ENCODE results near the gene ST6GALNAC4.
A peak's percentile ranks its signal among the peaks of the same experiment; 100 is the strongest.

Gene ST6GALNAC4, protein sequence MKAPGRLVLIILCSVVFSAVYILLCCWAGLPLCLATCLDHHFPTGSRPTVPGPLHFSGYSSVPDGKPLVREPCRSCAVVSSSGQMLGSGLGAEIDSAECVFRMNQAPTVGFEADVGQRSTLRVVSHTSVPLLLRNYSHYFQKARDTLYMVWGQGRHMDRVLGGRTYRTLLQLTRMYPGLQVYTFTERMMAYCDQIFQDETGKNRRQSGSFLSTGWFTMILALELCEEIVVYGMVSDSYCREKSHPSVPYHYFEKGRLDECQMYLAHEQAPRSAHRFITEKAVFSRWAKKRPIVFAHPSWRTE

GRCh38 chr9:127916720-127917581, at the start of gene ST6GALNAC4:
TSS of gene ST6GALNAC4 (minus strand) at chr9:127917041. CDS start at chr9:127916419, 622 bp downstream.
- peak; percentile 95 for DNase-seq

- DNase-seq, result no peak
These were observed 49.1 kb upstream of the ST6GALNAC4 start for GRCh38 chr9:127965953-127966352.

- DNase-seq, result no peak
These were observed 46.7 kb upstream of the ST6GALNAC4 start for GRCh38 chr9:127963359-127964064.

DNA sequence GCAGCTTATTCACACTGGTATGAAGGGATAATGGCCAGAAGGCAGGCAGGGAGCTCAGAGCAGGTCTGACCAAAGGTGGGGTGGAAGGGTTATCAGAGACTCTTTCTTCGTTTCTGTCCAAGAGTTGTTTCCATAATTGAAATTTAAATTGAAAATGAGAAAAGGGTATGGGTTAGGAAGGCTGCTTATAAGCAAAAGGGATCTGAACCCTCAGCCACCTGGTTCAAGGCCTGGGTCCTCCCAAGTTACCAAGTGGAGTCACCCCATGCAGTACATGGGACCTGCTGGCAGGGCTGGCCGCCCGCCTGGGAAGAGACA, 46.2 kb upstream of the ST6GALNAC4 start:
- no peak for DNase-seq

- no peak for DNase-seq
These were observed 45.4 kb upstream of the ST6GALNAC4 start for GRCh38 chr9:127962278-127962677.

- DNase-seq, result no peak
These were observed 44.8 kb upstream of the ST6GALNAC4 start for GRCh38 chr9:127961613-127962155.

DNA sequence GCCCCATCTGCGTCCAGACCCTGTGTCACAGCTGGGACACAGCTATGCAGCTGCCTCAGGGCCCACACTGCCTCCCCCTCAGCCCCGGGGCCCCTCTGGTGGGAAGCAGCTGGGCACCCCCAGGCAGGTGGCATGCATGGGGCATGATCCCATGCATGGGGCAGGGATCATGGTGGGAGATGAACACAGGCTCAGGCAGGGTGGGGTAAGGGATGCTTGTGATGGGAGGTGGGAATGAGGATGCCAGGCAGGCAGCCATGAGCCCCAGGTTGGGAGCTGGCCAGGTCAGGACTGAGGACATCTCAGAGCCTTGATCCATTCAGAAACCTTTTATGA, 44.3 kb upstream of the ST6GALNAC4 start:
- DNase-seq, result no peak

GRCh38 chr9:127960410-127961154, 43.7 kb upstream of the ST6GALNAC4 start:
- no peak for DNase-seq

DNA sequence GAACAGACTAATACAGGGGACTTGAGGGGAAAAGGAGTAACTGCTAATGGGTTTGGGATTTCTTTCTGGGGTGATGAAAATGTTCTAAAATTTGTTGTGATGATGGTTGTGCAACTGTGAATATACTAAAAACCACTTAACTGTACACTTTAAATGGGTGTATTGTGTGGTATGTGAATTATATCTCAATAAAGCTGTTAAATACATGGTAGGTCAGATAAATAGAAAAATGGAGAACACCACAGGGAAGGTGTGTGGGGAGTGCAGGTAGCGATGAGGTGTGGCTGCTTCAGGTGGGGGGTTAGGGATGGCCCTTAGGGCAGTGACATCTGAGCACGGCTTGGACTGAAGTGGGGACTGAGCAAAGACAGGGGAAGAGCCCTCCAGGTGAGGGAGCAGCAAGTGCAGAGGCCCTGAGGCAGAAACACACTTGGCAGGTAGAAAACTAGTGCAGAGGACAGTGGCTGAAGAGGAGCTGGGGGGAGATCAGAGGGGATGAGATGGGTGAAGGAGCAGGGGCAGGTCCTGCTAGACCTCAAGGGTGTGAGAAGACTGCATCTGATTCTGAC, 43.1 kb upstream of the ST6GALNAC4 start:
- no peak for DNase-seq

GRCh38 chr9:127959398-127959797, 42.6 kb upstream of the ST6GALNAC4 start:
- no peak for DNase-seq

DNA sequence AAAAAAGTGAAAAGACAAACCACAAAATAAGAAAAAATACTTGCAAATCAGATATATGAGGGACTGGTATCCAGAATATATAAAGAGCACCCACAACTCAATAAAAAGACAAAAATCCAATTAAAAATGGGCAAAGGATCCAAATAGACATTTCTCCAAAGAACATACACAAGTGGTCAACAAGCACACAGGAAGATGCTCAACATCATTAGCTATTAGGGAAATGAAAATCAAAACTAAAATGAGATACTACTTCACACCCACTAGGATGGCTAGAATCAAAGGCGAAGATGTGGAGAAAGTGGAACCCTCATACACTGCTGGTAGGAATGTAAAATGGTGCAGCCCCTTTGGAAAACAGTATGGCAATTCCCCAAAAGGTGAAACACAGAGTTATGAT, 41.9 kb upstream of the ST6GALNAC4 start:
- no peak for DNase-seq

GRCh38 chr9:127955294-127956015, 38.6 kb upstream of the ST6GALNAC4 start:
- peak; percentile 80 for DNase-seq

DNA sequence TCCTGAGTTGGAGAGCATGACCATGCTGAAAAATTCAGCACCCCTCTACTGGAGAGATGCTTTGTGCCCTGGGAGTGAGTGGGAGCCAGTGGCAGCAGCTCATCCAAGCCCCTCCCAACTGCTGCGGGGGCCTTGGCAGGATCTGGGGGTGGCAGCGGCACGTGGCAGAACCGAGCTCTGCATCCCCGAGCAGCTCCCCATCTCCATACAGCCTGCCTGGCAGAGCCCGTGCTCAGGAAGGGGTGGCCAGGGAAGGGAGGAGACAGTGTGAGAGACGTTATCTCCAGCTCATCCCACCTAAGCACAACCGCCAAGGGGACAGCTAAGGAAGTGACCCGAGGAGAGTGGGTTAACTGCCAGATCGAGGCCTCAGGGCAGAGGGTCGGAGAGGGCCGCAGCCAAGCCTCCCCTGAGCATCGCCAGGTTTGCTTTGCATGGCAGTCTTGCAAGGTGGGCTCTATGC, 38.0 kb upstream of the ST6GALNAC4 start:
- no peak for DNase-seq

DNA sequence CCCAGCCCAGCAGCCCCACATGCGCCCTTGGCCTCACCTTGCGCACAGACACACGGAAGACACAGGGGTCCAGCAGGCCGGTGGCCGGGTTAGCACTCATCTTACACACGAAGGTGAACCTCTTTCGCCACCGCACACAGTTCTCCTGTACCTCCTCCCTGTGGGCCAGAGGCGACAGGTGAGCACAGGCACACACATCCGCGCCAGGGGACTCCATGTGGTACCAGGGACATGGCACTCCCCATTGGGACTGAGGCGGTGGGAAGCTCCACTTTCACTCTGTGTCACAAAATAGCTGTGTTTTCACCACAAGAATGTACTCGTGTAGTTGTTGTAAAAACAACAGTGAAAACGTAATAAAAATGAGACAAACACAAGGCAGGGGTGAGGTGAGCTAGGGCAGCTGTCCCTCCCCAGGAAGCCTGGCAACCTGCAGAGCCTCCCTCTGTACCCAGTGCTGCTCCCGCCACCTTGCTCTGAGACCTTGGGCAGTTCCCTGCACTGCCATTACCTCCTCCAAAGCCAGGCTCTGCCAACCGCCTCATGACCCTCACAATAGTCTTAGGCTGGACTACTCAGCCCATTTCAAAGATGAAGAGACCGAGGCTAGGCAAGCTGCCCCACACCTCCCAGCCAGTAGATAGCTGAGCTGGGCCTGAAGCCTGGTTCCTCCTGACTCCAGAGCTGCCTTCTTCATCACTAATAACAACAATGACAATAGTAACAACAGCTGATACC, 37.1 kb upstream of the ST6GALNAC4 start:
- no peak for DNase-seq

DNA sequence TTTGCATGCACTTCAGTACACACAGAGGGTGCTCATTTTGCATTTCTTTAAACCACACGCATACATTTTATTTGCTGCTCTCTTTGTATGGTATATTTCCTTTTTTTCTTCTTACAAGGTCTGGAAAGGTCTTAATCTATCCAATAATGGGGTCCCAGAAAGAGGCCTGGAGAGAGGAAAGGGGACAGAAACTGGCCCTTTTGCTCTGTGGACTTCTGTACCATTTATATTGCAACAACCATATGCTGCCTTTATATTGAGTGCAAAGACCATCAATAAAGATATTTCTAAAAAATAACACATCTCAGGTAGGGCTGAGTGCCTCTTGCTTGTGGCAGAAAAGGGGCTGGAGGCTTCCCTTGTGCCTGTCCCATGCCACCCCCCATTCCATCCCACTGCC, 36.3 kb upstream of the ST6GALNAC4 start:
- DNase-seq, result no peak

DNA sequence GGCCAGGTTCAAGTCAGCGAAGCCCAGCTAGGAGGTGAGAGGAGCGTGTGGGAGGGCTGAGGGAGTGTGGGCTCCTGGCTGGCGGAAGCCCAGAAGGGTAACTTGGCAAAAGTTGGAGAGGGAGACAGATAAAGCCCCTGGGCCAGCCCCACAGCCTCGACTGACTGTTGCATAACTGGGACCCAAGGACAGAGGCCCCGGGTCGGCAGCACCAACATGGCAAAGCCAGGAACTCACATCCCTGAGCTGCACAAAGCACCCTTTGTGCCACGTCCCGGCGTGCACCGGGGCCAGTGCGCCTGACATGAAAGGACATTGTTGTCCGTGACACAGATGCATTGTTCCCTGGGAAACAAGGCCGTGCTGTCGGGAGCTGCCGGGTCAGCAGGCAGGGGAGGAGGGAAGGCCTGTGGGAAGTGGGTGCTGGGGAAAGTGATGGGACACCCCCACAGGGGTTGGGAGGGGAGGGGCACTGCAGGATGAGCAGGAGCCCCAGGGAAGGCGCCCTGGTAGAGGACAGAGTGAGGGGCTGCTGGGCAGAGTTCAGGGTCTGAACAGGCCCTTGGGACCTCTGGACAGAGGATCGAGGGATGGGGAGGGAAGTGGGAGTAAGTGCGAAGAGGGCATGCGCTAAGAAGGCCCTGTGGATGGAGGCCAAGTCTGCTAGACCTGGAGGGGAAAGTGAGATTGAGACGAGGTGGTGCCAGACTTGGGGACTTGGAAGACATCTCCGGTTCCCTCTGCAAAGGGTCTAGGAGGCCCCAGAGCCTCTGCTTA, 33.9 kb upstream of the ST6GALNAC4 start:
- no peak for DNase-seq

DNA sequence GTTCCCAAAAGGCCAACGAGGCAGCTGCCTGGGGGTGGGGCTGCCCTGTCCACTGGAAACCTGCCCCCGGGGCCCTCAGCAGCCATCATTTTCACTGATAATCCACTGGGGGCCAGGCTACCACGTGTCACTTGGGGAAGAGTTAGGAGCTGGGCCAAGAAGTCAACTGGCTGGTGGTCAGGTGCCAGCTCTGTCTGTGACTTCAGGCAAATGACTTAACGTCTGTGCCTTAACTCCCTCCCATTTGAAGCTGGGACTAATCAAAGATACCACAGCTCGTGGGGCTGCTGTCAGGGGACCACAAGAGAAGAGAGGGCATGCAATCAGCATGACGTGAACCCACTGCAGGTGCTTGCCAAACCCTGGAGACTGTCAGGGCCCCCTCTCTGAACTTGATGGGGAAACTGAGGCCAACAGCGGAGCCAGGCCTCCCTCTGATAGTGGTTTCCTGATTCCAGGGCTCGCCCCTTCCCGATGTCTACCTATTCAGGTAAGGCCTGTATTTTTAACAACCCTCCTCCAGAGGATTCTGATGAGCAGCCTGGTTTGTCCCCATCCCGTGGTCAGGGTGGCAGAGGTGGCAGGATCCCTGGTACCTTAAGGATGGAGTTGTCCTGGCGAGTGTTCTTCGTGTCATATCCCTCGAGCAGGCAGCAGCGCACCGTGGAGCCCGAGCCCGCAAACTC, 33.1 kb upstream of the ST6GALNAC4 start:
- DNase-seq, result no peak

- DNase-seq, result no peak
These were observed 31.2 kb upstream of the ST6GALNAC4 start for GRCh38 chr9:127947841-127948710.

All from CD4-positive, alpha-beta T cell treated with Interleukin-21 for 1 hour (primary cell).